Activated CD8-positive, alpha-beta memory T cell treated with anti-CD3 and anti-CD28 coated beads for 36 hours (primary cell): Measurements from ENCODE around the gene MLANA. TPM values are rescaled to one million over a fixed set of nuclear protein-coding genes. Genes with fewer than 3 reads are reported as not detected.

Source experiments
- CTCF ChIA-PET: fragments of 350-600 bp; sonication (Branson Sonifier 250); formaldehyde crosslinking; loops from one replicate; lab custom pipeline; 2021; ENCODE audit warnings: antibody characterized with exemption; lab: Charles Lee
- POLR2A ChIA-PET: fragments of 350-600 bp; sonication (Branson Sonifier 250); formaldehyde crosslinking; loops from one replicate; lab custom pipeline; 2021; ENCODE audit warnings: antibody characterized with exemption; lab: Charles Lee
- total RNA-seq, 2 experiments: library from RNA; stranded (reverse); gene quantifications; one replicate each; pipeline ENCODE4 v1.2.3, GENCODE V29; 2021

Gene MLANA
- total RNA-seq, 2 experiments from 2014 or later = not detected

DNA sequence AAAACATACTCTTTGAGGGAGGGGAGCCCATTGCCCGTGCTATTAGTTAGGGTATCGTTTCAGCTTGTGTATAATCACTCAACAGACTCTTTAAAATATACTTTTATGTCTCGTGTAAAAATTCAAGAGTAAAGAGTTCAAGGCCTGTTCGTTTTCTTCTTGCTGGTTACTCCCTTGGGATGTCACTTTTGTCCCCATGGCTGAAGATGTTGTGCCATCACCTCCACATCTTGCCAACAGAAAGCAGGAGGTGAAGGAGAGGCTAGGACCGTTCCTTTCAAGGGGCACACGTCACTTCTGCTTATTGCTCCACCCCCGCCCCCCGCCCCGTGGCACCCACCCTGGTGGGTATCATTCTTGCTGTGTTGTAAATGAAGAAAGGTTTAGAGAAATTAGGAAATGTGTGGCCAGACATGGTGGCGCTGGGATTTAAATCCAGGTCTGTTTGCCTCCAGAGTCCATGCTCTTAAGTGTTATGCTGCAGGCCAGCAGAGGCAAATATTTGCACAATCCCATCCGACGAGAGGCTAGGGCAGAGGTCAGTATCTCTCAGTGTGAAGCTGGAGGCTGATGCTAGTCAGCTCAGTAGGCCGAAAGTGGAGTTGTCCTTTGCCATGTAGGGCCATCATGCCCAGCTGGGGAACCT, 3.0 kb downstream of the MLANA start:
- CTCF ChIA-PET = interaction anchor here (1.6 kb wide), 1 partner anchor 8 kb away, joined by 6 read pairs; no protein-coding TSS in a partner anchor
- POLR2A ChIA-PET = interaction anchor here (0.6 kb wide), 1 partner anchor 21 kb away, joined by 4 read pairs; no protein-coding TSS in a partner anchor

DNA sequence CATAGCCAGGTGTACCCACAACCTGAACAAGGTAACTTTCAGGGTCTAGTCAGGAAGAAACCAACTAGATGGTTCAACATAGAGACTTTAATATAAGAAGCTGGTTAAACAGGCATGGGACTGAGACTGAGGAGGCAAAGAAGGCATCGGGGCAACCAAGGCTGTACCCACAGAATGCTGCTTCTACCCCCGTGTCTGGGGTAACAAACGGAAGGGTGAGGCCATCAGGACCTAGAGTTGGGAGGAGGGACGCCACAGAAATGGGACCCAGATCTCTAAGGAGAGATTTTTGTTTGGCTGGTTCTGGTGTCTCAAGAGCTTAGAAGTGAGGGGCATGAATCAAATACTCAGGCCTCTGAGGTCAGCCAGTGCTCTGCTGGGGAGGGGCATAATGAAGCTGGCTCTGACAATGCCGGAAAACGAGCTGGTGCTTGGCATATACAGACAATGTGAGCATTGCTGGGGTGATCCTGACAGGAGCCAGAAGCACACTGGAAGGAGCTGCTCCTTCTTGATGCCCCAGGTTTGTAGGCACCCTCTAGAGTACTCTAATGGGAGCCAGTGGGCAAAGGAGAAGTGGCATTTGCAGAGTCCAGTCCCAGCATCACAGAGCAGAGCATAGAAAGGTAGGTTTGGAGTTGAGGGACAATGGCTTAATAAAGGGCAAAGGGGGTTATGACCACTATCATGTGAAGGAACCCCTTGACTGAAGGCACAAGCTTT, 3.7 kb downstream of the MLANA start:
- POLR2A ChIA-PET = interaction anchor here (0.6 to 0.7 kb wide), 2 partner anchors 20 to 126 kb away, joined by 4 read pairs; no protein-coding TSS in a partner anchor
- CTCF ChIA-PET = interaction anchor here (1.6 kb wide), 1 partner anchor 9 kb away, joined by 6 read pairs; no protein-coding TSS in a partner anchor

DNA sequence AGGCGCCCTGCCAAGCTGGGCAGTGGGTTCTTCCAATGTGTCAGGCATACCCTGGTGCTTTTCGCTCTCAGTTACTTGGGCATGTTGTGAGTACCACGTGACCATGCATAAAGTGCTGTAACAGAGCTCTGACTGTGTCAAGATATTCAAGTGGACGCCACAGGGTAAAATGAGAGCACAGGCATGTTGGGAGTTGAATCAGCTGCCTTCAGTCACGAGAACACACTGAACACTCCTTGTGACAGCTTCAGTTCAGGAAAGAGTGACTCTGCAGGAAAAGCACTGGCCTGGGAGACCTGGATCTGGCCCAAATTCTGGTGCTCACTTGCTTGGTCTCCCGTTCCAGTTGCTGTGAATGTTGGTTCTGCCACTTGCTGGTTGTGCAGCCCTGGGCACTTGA, 5.1 kb downstream of the MLANA start:
- ChIA-PET POLR2A (no interaction called here), CTCF (interaction anchor here (2.1 kb wide), 1 partner anchor 9 kb away, joined by 12 read pairs; no protein-coding TSS in a partner anchor)

DNA sequence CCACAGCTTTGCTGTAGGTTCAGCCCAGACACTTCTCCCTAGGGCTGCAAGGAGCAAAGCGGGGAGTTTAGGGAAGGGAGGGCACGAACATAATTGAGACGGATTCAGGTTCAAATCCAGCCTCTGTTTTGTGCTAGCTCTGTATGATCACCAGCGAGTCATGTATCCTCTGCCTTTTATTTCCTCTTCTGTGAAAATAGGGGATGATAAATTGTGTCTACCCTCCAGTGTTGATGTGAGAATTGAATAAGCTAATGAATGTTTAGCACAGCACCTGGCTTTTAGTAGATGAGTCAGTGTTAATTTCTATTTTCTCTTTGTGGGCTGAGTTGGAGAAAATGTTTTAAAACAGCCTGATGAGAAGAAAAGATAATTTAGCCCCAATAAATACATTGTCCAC, 6.2 kb downstream of the MLANA start:
- CTCF ChIA-PET = interaction anchor here (0.8 to 2.1 kb wide), 3 partner anchors 10 to 137 kb away, joined by 3 to 12 read pairs (median 3); no protein-coding TSS in a partner anchor
- POLR2A ChIA-PET = no interaction called here

DNA sequence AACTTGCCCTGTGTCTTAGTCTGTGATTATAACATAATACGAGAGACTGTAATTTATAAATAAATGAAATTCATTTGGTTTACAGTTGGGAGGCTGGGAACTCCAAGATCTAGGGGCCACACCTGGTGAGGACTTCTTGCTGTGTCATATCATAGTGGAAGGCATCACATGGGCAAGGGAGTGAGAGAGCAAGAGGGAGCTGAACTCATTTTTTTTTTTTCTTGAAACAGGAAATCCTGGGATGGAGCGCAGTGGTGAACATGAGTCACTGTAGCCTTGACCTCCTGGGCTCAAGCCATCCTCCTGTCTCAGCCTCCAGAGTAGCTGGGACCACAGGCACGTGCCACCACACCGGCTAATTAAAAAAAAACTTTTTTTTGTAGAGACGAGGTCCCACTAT, 7.2 kb downstream of the MLANA start:
- ChIA-PET CTCF (interaction anchor here (0.7 to 2.1 kb wide), 3 partner anchors 11 to 345 kb away, joined by 3 to 6 read pairs (median 3); no protein-coding TSS in a partner anchor), POLR2A (no interaction called here)

DNA sequence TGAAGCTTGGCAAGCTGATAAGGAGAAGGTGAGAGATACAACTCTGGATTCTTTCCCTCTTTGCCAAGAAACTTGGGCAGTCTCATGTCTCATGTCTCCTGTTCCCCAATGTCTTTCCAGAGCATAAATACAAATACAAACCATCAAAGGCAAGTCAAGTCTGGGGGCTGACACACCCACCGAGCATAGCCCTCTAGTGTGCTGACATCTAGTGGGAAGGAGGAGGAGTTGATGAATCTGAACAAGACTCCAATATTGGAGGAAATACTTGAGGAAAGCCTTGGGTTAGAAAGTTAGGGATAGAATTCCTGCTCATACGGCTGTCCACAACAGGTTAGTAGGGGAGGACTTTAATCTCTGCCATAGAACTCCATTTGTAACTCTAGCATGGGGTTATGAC, 8.6 kb downstream of the MLANA start:
- POLR2A ChIA-PET = no interaction called here
- CTCF ChIA-PET = interaction anchor here (2.1 kb wide), 1 partner anchor 13 kb away, joined by 6 read pairs; no protein-coding TSS in a partner anchor

DNA sequence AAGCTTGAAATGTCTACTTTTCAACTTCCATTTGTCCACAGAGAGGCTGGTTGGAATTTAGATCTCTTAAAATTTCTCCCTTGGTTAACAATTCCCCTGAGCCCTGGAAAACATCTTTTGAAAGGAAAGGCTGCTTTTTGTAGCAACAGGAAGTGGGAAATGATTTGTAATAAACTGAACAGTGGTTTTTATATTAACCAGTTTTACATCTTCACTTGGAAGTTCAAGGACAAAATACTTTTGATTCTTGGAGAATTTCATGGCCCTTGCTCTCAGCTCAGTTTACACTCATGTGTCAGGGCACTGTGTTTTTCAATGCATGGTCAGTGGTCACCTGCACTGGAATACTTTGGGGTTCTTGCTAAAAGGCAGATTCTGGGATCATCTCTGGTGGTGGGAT, 9.9 kb downstream of the MLANA start:
- ChIA-PET POLR2A (no interaction called here), CTCF (no interaction called here)

DNA sequence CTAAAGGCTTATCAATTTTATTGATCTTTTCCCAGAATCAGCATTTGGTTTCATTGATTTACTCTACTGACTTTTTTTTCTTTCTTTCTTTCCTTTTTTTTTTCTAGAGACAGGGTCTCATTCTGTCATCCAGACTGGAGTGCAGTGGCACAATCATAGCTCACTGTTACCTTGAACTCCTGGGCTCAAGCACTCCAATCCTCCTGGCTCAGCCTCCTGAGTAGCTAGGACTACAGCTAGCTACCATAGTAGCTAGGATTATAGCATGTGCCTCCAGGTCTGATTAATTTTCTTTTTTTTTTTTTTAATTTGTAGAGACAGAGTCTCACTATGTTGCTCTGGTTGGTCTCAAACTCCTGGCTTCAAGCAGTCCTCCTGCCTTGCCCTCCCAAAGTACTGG, 11.7 kb downstream of the MLANA start:
- ChIA-PET CTCF (no interaction called here), POLR2A (interaction anchor here (0.6 kb wide), 1 partner anchor 60 kb away, joined by 3 read pairs; no protein-coding TSS in a partner anchor)

DNA sequence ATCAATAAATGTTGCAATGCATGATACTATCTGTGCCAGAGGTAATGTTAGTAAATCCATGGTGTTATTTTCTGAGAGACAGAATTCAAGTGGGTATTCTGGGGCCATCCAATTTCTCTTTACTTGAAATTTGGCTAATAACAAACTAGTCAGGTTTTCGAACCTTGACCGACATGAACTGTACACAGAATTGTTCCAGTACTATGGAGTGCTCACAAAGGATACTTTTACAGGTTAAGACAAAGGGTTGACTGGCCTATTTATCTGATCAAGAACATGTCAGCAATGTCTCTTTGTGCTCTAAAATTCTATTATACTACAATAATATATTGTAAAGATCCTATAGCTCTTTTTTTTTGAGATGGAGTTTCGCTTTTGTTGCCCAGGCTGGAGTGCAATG, 18.2 kb downstream of the MLANA start:
- ChIA-PET CTCF (no interaction called here), POLR2A (no interaction called here)

DNA sequence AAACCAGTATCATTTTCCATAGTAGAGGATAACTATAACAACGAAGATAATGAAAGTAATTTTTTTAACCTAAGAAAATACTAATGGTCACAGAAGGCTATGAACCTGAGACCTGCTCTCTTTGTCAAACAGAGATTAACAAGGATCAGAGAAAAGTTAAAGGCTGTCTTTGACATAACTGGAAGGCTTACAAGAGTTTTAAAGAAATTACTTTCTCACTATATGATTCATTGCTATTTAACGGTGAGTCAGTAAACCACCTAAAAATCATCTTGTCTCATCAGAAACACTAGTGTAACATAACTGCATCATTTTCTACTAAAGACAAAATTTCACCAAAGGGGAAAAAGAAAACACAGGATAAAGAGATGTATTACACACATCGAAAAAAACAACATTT, 19.3 kb downstream of the MLANA start:
- POLR2A ChIA-PET = no interaction called here
- CTCF ChIA-PET = no interaction called here

DNA sequence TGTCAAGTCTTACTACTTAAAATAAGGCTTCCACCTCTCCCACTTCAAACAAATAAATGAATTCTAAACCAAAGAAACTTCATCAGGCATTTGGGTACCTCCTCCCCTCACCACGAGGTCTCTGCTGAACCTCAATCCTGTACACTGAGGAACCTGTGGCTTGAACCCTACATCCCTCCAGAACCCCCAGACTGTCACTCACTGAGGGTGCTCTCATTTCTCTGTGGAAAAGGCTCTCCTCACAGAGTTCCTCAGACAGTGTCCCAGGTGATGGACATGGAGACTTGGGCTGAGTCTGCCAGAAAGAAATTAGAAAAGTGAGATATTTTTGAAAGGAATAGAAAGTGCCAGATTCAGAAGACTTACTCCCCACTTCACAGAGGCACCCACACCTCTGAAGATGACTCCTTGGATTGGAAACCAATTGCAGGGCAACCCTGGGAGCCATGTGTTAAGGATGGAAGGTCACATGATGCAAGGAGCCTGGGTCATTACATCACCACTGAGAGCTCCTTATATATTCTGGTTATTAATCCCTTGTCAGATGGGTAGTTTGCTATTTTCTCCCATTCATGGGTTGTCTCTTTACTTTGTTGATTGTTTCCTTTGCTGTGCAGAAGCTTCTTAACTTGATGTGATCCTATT, 19.8 kb downstream of the MLANA start:
- ChIA-PET CTCF (interaction anchor here (0.9 kb wide), 1 partner anchor 79 kb away, joined by 5 read pairs; no protein-coding TSS in a partner anchor), POLR2A (interaction anchor here (1.0 kb wide), 1 partner anchor 10 kb away, joined by 3 read pairs; no protein-coding TSS in a partner anchor)

DNA sequence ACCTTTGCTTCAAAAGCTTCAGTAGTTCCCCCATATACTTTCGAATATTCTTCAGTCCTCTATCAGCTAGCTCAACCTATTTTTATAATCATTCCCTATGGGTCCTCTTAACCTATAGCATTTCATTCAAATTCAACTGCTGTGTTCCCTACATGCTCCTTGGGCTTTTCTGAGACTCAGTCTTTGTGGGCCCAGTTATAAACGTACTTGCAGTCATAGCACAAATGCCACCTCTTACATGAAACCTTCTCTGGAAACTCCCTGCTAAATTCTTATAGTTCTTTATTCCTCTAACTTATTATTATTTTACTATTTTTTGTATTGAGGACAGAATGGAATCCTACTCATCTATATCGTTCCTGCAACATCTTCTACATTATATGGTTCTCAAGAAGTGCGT, 24.7 kb downstream of the MLANA start:
- CTCF ChIA-PET = no interaction called here
- POLR2A ChIA-PET = no interaction called here

DNA sequence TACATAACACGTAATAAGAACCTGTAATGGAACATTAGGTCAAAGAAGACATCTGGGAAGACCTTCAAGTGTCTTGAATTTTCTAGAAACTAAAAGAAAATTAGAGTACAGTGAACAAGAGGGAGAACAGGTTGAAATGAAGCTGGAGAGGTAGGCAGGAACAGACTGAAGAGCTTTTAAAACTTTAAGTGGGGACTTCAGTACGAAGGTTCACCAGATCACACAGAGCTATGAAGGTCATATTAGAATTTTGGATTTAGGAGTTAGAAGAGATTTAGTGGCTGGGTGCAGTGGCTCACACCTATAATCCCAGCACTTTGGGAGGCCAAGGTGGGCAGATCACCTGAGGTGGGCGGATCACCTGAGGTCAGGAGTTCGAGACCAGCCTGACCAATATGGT, 26.6 kb downstream of the MLANA start:
- ChIA-PET POLR2A (no interaction called here), CTCF (no interaction called here)

DNA sequence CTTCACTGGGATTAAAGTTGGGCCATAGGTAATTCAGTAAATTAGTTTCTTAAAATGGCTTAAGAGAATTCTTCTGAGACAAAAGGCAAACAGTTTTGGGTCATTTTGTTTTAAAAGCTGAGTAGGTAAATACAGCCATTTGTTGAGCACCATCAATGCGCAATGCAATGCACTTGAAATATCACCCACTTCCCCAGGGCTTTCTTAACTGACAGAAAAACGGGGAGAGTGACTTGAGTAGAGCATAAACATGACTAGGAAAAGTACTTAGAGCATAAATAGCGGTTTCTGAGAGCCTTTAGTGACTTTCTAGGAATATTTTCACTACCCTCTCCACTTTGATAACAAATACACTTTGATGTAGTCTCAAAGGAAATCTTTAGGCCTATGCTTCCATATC, 27.2 kb downstream of the MLANA start:
- CTCF ChIA-PET = interaction anchor here (0.6 kb wide), 1 partner anchor 33 kb away, joined by 3 read pairs; no protein-coding TSS in a partner anchor
- POLR2A ChIA-PET = no interaction called here

DNA sequence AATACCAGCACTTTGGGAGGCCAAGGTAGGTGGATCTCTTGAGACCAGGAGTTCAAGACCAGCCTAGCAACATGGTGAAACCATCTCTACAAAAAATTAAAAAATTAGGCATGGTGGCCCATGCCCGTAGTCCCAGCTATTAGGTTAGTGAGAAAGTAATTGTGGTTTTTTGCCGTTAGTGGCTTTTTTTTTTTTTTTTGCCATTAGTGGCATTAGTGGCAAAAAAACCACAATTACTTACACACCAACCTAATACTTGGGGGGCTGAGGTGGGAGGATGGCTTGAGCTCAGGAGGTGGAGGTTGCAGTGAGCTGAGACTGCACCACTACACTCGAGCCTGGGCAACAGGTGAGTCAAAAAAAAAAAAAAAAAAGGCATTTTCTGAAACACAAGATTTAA, 27.8 kb downstream of the MLANA start:
- POLR2A ChIA-PET = no interaction called here

DNA sequence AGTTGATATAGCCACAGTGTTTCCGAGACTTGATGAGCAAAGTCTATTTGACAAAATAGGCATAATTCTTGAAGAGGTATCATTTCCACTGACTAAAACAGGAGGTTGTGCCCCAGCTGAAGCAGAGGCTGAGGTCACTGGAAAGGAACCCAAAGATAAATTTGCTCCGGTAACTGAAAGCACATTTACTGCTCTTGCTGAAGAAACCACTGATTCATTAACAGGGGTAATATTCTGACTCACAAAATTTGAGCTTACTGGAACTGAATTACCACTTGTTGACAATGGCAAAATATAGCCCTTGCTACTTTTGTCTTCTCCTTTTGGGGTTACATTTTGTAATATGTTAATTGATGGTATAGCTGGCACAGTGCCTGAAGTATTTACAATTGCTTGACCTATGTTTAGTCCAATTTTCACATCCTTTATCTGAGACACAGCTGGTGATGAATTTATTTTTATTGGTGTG, 30.2 kb downstream of the MLANA start:
- ChIA-PET POLR2A (interaction anchor here (1.0 to 2.6 kb wide), 2 partner anchors 10 to 87 kb away, joined by 3 to 7 read pairs; a partner anchor contains a TSS), CTCF (no interaction called here)

More for the DNA sequence above, 27.8 kb downstream of the MLANA start:
- CTCF ChIA-PET = interaction anchor here (0.6 to 0.7 kb wide), 3 partner anchors 9 to 33 kb away, joined by 3 to 7 read pairs (median 4); no protein-coding TSS in a partner anchor

DNA sequence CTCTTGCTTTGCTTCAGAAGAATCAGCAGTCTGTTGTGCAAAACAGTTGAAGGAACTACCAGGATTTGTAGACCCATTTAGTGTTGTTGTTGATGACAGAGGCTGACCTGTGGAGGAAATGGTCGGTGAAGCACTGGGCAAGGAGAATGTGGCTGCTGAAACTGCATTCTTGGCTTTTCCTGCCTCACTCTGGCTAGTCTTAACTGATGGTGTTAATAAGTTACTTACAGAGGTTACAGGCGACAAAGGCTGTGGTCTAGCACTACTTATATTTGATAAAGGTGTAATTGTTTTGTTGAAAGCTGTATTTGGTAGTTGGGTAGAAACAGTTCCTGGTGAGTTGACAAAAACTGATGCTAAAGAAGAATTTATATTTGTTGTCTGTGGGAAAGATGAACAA, 31.5 kb downstream of the MLANA start:
- POLR2A ChIA-PET = no interaction called here
- CTCF ChIA-PET = no interaction called here

DNA sequence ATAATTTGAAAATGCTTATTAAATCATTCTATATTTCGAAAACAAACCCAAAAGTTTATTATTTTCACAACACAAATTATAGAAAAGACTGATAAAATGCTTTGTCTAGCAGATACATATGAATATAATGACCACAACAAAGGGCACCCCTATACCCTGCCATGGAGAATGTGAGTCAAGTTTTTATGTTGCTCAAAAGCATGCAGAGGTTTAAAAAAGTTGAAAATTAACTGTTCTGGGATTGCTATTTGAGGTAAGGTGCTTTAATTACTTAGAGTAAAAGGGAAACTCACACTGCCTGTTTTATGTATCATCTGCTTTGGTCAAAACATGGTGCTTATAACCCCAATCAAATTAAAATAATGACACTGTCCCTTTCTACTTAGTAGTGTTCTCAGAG, 41.0 kb downstream of the MLANA start:
- POLR2A ChIA-PET = no interaction called here
- CTCF ChIA-PET = no interaction called here

DNA sequence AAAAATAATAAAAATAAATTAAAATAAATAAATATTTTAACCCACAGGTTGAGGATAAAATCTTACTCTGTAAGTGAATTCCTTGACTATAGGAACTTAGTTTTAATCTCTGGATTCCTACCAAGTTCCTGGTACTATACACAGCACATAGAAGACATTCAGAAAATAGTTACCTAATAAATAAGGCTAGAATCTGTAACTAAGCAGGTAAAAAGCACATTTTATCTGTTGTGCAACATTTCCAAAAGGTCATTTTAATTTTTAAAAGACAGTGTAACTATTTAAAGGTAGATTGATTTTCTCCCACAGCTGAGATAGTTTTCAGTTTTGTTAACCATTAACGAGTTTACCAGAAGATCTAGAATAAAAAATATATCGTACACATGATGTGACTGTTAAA, 47.8 kb downstream of the MLANA start:
- CTCF ChIA-PET = no interaction called here
- POLR2A ChIA-PET = no interaction called here
